Measurements from ENCODE around the gene FIGN.

DNA sequence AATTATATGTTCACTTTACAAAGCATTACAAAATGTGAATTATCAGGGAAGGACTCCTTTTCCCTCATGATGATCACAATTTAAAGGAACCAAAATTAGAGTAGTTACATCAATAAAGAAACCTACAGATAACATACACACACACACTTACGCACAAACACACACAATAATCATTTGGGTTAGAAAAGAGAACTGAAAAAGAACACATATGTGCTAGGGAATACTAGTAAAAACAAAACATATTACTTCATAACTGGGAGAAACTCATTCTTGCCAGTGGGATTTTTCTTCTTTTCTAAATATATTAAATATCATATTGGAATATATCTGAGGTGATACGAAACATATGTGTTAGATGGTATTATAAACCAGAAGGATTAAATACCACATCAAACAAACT lies 42.3 kb downstream of the FIGN start:
- TF ChIP-seq POLR2AphosphoS5 (IDR thresholded peaks at IDR 0.05; ENCODE audit: low read depth, low read length) = no peak
- no peak for TF ChIP-seq TAF1 (IDR thresholded peaks at IDR 0.05; ENCODE audit: borderline replicate concordance, insufficient read depth, low read length)
- TF ChIP-seq, protein P1, sequence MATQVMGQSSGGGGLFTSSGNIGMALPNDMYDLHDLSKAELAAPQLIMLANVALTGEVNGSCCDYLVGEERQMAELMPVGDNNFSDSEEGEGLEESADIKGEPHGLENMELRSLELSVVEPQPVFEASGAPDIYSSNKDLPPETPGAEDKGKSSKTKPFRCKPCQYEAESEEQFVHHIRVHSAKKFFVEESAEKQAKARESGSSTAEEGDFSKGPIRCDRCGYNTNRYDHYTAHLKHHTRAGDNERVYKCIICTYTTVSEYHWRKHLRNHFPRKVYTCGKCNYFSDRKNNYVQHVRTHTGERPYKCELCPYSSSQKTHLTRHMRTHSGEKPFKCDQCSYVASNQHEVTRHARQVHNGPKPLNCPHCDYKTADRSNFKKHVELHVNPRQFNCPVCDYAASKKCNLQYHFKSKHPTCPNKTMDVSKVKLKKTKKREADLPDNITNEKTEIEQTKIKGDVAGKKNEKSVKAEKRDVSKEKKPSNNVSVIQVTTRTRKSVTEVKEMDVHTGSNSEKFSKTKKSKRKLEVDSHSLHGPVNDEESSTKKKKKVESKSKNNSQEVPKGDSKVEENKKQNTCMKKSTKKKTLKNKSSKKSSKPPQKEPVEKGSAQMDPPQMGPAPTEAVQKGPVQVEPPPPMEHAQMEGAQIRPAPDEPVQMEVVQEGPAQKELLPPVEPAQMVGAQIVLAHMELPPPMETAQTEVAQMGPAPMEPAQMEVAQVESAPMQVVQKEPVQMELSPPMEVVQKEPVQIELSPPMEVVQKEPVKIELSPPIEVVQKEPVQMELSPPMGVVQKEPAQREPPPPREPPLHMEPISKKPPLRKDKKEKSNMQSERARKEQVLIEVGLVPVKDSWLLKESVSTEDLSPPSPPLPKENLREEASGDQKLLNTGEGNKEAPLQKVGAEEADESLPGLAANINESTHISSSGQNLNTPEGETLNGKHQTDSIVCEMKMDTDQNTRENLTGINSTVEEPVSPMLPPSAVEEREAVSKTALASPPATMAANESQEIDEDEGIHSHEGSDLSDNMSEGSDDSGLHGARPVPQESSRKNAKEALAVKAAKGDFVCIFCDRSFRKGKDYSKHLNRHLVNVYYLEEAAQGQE (IDR thresholded peaks at IDR 0.05; ENCODE audit: insufficient read depth in 1 of 2, low read depth in 2 of 2, low read length in 2 of 2) = no peak

All from PFSK-1 (cell line).